Neural crest cell (in vitro differentiated cells): ENCODE data around the gene C20orf173. TPM values are rescaled to one million over a fixed set of nuclear protein-coding genes. Genes with fewer than 3 reads are reported as not detected.
"Not testable (repeated sequence)": the region's sequence is repeated elsewhere in the genome, so short reads cannot be mapped to it uniquely, and the experiment has no call there.

Source experiments
- DNase-seq: peaks from one replicate; pipeline ENCODE4 v3.0.0; 2021; ENCODE audit warnings: low read depth, mixed read lengths, low spot score
- H3K27ac Mint-ChIP-seq: one replicate; pipeline ENCODE4 v1.8.0; 2021; ENCODE audit warnings: mild to moderate bottlenecking, mixed read lengths; ENCODE audit not compliant: unreplicated experiment
- H3K27me3 Mint-ChIP-seq: 2 replicates; pipeline ENCODE4 v1.8.0; 2021; ENCODE audit warnings: low read depth, mild to moderate bottlenecking, mixed read lengths
- H3K36me3 Mint-ChIP-seq: 2 replicates; pipeline ENCODE4 v1.8.0; 2021; ENCODE audit warnings: low read depth, mild to moderate bottlenecking, mixed read lengths
- H3K4me1 Mint-ChIP-seq: 2 replicates; pipeline ENCODE4 v1.8.0; 2021; ENCODE audit warnings: mixed read lengths
- H3K4me3 Mint-ChIP-seq: one replicate; pipeline ENCODE4 v1.8.0; 2021; ENCODE audit warnings: mild to moderate bottlenecking, mixed read lengths
- H3K9me3 Mint-ChIP-seq: 2 replicates; pipeline ENCODE4 v1.8.0; 2021; ENCODE audit warnings: mixed read lengths
- total RNA-seq: library from RNA; stranded (reverse); gene quantifications from 2 replicates; pipeline ENCODE4 v1.2.1, GENCODE V29; 2021
- TF ChIP-seq, protein P1 (sequence below): fragments of 200-600 bp; sonication (generic); conservative IDR thresholded peaks from 2 replicates; pipeline ENCODE4 v1.5.0; 2021; ENCODE audit warnings: antibody characterized with exemption, mild to moderate bottlenecking

The C20orf173 gene
- total RNA-seq, 1 donor from 2014 or later: not detected

DNA sequence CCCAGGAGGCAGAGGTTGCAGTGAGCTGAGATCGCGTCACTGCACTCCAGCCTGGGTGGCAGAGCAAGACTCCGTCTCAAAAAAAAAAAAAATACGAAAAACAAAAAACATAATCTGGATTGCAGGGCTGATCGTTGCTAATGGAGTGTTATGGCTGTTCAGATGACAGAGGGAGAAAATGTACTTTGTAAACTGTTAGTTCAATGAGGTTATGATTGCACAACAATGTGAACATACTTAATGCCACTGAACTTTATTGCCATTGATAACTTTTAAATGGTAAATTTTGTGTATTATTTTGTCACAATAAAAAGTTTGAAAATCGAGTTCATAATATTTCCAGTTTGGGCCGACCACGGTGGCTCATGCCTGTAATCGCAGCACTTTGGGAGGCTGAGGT, 10.5 kb downstream of the C20orf173 start:
- H3K9me3 Mint-ChIP-seq: peaks cover 3% of the 10 kb centered on the region
- no peak overlapping the region for H3K27ac Mint-ChIP-seq
- H3K36me3 Mint-ChIP-seq: peaks cover under 1% of the 10 kb centered on the region
- no peak overlapping the region for H3K4me3 Mint-ChIP-seq
- no peaks in the 10 kb centered on the region for H3K27me3 Mint-ChIP-seq
- H3K4me1 Mint-ChIP-seq: no peaks in the 10 kb centered on the region
- DNase-seq: no peak
- TF ChIP-seq, protein P1, sequence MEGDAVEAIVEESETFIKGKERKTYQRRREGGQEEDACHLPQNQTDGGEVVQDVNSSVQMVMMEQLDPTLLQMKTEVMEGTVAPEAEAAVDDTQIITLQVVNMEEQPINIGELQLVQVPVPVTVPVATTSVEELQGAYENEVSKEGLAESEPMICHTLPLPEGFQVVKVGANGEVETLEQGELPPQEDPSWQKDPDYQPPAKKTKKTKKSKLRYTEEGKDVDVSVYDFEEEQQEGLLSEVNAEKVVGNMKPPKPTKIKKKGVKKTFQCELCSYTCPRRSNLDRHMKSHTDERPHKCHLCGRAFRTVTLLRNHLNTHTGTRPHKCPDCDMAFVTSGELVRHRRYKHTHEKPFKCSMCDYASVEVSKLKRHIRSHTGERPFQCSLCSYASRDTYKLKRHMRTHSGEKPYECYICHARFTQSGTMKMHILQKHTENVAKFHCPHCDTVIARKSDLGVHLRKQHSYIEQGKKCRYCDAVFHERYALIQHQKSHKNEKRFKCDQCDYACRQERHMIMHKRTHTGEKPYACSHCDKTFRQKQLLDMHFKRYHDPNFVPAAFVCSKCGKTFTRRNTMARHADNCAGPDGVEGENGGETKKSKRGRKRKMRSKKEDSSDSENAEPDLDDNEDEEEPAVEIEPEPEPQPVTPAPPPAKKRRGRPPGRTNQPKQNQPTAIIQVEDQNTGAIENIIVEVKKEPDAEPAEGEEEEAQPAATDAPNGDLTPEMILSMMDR: no peak

GRCh38 chr20:35517767-35518166, 11.7 kb downstream of the C20orf173 start:
- not testable (repeated sequence) for H3K4me1 Mint-ChIP-seq

DNA sequence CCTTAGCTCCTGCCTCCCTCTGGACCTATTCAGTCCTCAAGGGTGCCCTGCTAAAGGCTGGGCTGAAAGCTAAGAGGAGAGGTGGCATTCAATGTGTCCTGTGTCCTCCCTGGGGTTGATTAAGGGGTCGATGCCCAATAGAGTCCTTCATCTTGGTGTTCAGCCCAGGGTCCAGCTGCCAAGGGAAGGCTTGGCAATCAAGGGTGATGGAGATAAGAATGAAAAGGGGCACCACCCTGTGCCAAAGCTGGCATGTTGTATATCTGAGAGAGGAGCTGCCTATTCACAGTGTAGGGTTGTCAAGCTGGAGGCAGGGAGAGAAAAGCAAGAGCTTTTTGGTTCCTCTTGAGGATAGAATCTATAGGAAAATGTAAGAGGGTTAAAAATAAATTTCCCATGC, 12.3 kb downstream of the C20orf173 start:
- no peaks in the 10 kb centered on the region for H3K27me3 Mint-ChIP-seq
- peaks cover 5% of the 10 kb centered on the region for H3K36me3 Mint-ChIP-seq
- DNase-seq: no peak
- peaks cover 3% of the 10 kb centered on the region for H3K9me3 Mint-ChIP-seq
- no peaks in the 10 kb centered on the region for H3K4me1 Mint-ChIP-seq
- H3K27ac Mint-ChIP-seq: no peak overlapping the region
- TF ChIP-seq, protein P1: no peak
- H3K4me3 Mint-ChIP-seq: no peak overlapping the region

More at GRCh38 chr20:35517767-35518166, 11.7 kb downstream of the C20orf173 start:
- not testable (repeated sequence) for H3K27ac Mint-ChIP-seq, H3K4me3 Mint-ChIP-seq, H3K27me3 Mint-ChIP-seq, H3K36me3 Mint-ChIP-seq, DNase-seq, H3K9me3 Mint-ChIP-seq

GRCh38 chr20:35515949-35516645, 13.4 kb downstream of the C20orf173 start:
- no peaks in the 10 kb centered on the region for H3K27me3 Mint-ChIP-seq
- no peak overlapping the region for H3K4me3 Mint-ChIP-seq
- peak overlapping the region; percentile 68 for H3K27ac Mint-ChIP-seq
- no peaks in the 10 kb centered on the region for H3K4me1 Mint-ChIP-seq
- peaks cover 7% of the 10 kb centered on the region for H3K36me3 Mint-ChIP-seq
- TF ChIP-seq, protein P1: no peak
- peaks cover under 1% of the 10 kb centered on the region for H3K9me3 Mint-ChIP-seq
- no peak for DNase-seq

GRCh38 chr20:35515341-35515740, 14.1 kb downstream of the C20orf173 start:
- peaks cover 7% of the 10 kb centered on the region for H3K36me3 Mint-ChIP-seq
- no peak overlapping the region for H3K4me3 Mint-ChIP-seq
- H3K9me3 Mint-ChIP-seq: no peaks in the 10 kb centered on the region
- no peaks in the 10 kb centered on the region for H3K27me3 Mint-ChIP-seq
- no peak overlapping the region for H3K27ac Mint-ChIP-seq
- DNase-seq: no peak
- H3K4me1 Mint-ChIP-seq: no peaks in the 10 kb centered on the region
- TF ChIP-seq, protein P1: no peak

GRCh38 chr20:35514371-35514932, 15.0 kb downstream of the C20orf173 start:
- no peaks in the 10 kb centered on the region for H3K27me3 Mint-ChIP-seq
- H3K4me3 Mint-ChIP-seq: no peak overlapping the region
- TF ChIP-seq, protein P1: no peak
- H3K36me3 Mint-ChIP-seq: peaks cover 7% of the 10 kb centered on the region
- no peaks in the 10 kb centered on the region for H3K9me3 Mint-ChIP-seq
- no peak overlapping the region for H3K27ac Mint-ChIP-seq
- no peaks in the 10 kb centered on the region for H3K4me1 Mint-ChIP-seq
- no peak for DNase-seq
